Activated naive CD4-positive, alpha-beta T cell treated with anti-CD3 and anti-CD28 coated beads, Interleukin-2, amount 50 U/mL, for 72 hours (primary cell): ENCODE results near the gene KCNQ1. TPM values are rescaled to one million over a fixed set of nuclear protein-coding genes. Genes with fewer than 3 reads are reported as not detected.

Source experiments
- ATAC-seq, 2 donors: fragments of 150-1000 bp; cut with Tn5 transposase; 2 replicates each; pipeline ENCODE4 v1.10.0; 2021; ENCODE audit warnings: mild to moderate bottlenecking in 2 of 2, moderate library complexity in 2 of 2
- DNase-seq, 2 donors: peaks; one replicate each; pipeline ENCODE4 v3.0.0; 2021 to 2022; ENCODE audit warnings: low spot score in 2 of 2
- H3K27ac Mint-ChIP-seq, 2 donors: one replicate each; pipeline ENCODE4 v1.8.0; 2022; ENCODE audit warnings: mild to moderate bottlenecking in 2 of 2, mixed read lengths in 2 of 2
- H3K36me3 Mint-ChIP-seq, 2 donors: one replicate each; pipeline ENCODE4 v1.8.0; 2022; ENCODE audit warnings: mixed read lengths in 2 of 2
- H3K9me3 Mint-ChIP-seq, 2 donors: one replicate each; pipeline ENCODE4 v1.8.0; 2022; ENCODE audit warnings: mixed read lengths in 2 of 2
- total RNA-seq, 2 donors: library from RNA; stranded (reverse); gene quantifications; one replicate each; pipeline ENCODE4 v1.2.3, GENCODE V29; 2022

Gene KCNQ1
- total RNA-seq, 2 donors from 2014 or later: 12.2 to 19.3 TPM

DNA sequence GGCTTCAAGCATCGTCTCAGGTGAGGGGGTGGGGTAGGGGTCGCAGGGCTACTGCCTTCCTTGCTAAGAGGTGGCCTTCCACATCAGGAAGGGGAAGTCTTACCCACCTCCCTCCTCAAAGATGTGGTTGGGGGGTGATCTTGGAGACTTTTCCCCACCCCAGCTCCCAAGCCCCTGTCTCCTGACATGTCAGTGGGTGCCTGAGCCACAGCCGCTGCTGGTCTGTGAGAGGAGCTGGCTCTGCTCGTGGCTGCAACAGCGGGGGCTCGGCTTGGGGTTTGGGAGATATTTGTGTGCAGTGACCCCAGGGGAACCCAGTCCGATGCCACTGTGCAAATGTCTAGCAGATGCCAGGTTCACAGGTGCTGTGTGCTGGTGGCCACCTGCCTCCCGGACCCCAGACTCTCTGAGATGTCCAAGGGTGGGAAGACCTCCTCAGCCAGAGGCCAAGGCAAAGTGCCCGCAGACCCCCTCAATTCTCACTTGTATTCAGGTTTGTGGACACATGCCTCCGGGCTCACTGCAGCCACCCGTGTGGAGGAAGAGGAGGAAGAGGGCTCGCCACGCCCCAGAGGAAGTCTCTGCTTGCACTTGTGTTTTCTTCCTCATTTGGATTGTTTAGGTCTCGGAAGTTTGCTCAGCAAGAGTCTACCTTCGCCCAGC is 1.9 kb downstream of the KCNQ1 start:
- no peaks in the 10 kb centered on the region for H3K9me3 Mint-ChIP-seq
- ATAC-seq (no peak), DNase-seq (peak; percentile 32 to 54)
- no peaks in the 10 kb centered on the region for H3K36me3 Mint-ChIP-seq
- H3K27ac Mint-ChIP-seq: peak overlapping the region; percentile 20 to 84

DNA sequence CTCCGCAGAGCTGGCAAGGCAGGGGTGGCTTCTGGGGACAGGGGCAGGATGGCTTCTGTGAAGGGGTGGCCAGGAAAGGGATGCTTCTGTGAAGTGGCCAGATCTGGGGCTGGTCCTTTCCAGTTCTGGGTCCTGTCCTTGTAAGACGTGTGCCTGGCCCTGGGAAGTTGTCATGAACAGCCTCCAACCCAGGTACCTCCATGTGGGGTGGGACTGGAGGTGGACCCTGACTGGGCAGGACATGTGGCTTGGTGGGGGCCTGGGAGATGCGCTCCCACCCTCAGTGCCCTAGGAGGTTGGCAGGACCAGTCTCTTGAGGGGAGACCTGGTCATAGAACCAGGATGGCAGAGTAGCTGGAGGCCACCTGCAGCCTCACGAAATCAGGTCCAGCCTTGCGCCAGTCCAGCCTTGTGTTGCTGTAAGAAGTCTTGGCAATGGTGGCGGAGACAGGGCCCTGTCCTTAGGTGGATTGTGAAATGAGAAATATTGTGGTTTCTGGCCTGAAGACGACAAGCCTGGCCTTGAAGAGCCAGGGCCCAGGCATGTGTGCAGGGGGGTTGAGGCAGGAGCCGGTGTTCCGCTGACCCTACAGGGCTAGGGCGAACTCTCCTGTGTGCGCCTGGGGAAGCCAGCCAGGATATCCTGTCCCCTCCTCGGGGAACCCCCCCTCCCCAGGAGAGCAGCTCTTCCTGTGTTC is 2.6 kb downstream of the KCNQ1 start:
- H3K36me3 Mint-ChIP-seq: no peaks in the 10 kb centered on the region
- no peaks in the 10 kb centered on the region for H3K9me3 Mint-ChIP-seq
- DNase-seq: peak in 1 of 2 donors; percentile 58
- ATAC-seq: peak in 1 of 2 donors; percentile 39
- H3K27ac Mint-ChIP-seq: peak overlapping the region; percentile 60 to 84

DNA sequence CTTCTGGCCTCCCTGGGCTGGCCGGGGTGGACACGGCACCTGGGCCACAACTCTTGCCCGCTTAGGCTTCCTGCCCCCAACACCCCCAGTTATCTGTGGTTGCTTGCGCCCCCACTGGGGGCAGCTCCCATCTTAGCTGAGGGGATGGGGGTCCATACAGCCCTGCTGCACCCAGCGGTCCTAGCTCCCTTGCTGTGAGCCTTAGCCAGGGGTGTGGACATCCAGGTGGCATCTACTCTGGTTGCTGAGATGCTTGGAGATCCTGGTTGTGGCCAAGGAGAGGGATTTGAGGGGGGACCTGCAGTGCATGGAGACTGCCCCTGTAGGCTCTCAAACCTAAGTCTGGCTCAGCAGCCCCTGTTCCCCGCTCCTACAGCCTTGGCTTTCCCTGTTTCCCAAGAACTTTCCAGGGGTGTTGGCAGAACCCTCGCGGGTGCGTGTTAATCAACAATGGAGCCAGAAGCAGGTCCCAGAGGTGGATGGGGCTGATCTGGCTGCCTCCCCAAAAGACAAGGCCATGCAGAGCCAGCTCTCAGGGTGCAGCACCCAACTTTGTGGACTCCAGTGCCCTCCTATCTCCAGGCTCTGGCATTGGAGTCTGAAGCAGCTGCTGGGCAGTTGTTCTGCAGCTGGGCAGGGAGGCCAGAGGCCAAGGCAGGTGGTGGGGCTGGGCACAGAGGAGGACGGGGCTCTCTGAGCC is 3.3 kb downstream of the KCNQ1 start:
- DNase-seq: peak in 1 of 2 donors; percentile 42
- no peaks in the 10 kb centered on the region for H3K36me3 Mint-ChIP-seq
- no peaks in the 10 kb centered on the region for H3K9me3 Mint-ChIP-seq
- ATAC-seq: no peak
- H3K27ac Mint-ChIP-seq: peak overlapping the region in 1 of 2 donors; percentile 84

DNA sequence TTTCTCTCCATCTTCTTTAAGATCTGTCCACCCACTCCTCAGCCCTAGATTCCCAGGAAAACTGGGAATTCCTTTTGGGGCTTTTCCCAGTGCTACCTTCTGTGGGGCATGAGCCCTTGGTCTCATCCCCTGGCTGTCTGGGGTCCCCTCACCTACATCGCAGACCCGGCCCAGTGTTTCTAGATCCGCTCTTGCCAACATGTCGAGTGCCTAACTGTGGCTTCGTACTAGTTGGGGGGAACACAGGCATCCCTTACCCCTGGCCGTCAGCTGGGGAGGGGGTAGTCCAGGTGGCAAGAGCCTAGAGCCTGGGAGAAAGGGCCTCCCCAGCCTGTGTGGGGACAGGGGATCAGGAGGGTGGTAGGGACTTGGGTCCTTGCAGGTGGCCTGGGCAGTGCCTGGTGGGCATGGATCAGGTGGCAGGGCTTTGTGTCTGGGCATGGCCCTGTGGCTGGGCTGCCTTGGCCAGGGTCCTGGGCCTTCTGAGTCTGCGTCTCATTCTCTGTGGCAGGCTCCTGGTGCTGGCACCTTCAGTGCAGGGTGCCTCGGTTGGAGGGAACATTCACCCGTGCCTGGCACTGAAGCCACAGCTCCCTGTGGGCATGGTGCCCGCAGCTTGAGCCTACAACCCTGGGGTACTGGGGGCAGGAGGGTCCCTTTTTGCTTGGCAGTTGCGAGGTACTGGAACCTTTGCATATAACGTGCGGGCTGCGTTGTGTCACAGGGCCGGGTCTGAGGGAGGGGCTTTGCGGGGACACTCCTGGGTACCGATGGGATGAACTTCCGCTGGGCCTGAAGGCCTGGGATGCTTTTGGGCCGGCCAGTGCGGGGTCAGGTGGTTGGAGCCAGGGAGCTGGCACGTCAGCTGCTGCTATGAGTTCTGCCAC is 4.1 kb downstream of the KCNQ1 start:
- Mint-ChIP-seq H3K27ac (peak overlapping the region; percentile 27 to 36), H3K9me3 (no peaks in the 10 kb centered on the region), H3K36me3 (no peaks in the 10 kb centered on the region)
- ATAC-seq: no peak
- peak in 1 of 2 donors; percentile 52 for DNase-seq

DNA sequence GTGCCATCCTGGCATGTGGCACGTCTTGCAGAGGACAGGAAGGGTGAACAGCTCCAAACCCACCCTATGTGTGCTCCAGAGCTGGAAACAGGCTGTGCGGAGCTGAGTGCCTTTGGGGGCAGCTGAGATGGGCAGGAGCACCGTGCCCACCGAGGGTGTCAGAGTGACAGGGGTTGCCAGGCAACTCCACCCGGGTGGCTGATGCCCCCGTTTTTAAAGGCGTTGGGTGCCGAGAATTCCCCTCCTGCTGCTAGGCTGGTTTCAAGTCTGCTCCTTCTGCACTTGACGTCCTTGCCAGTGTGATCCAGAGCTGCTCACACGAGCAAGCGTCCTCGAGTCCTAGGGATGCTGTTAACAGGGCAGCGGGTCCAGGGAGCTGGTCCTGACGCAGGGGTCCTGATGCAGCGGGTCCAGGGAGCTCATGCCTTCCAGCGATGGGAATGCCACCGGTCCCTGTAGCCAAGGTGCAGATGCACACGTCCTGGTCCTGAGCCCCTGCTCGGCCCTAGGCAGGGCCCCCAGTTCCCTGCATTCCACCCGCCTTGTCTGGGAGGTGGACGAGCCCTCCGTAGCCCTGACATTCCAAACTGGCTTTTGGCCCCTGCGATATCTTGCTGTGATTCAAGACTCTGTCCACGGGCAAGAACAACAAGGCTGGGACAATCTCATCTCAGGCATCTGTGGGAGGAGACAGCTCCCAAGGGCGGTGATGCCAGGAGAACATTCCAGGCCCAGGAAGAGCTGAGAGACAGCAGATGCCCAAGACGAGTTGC is 4.9 kb downstream of the KCNQ1 start:
- ATAC-seq (no peak), DNase-seq (peak in 1 of 2 donors; percentile 53)
- no peak overlapping the region for H3K27ac Mint-ChIP-seq
- no peaks in the 10 kb centered on the region for H3K36me3 Mint-ChIP-seq
- no peaks in the 10 kb centered on the region for H3K9me3 Mint-ChIP-seq

DNA sequence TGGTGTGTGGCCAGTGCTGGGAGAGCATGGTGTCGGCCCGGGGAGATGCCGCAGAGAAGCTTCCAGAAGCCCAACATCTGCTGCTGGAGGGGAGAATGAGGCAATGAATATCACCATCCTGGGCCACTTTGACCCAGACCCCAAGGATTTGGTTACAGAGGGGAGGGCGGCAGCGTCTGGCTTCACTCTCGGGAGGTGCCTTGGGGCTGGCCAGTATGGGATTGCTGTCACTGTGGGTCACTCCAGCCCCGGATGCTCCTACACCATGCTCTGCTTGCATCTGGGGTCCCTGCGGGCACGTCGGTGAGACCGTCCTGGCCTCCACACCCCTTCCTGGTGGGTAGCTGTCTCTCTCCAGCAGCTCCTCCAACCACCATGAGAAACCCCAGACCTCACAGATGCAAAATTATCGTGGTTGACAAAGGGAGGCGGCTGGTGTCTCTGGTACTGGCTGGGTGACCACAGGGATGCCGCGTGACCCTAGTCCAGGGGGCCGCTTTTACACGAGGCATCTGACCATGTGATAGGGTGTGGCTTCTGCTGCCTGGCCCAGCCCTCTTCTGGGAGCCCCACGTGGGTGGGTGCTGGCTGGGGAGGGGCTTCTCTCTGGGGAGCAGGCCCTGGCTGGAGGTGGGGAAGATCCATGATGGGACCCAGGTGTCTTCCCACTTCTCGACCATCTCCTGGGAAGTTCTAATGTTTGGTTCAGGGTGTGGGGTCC is 5.7 kb downstream of the KCNQ1 start:
- DNase-seq (no peak), ATAC-seq (no peak)
- Mint-ChIP-seq H3K9me3 (no peaks in the 10 kb centered on the region), H3K27ac (no peak overlapping the region), H3K36me3 (no peaks in the 10 kb centered on the region)

DNA sequence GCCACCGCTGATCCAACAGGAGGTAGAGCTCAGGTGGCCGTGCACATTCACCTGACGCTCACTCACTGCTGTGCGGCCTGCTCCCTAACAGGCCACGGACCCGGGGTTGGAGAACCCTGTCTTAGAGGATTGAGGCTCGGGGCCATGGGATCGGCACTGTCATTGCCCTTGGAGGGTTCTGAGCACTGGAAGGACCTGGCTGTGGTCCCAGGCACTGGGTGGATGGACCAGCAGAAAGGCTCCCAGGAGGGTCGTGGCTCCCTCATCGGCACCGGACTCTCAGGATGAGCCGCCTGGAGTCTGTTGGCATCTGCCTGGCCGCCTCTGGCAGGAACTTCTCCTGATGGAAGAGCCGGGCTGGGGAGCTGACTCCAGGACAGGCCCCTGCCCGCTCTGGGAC is 6.5 kb downstream of the KCNQ1 start:
- DNase-seq: peak in 1 of 2 donors; percentile 35
- no peak for ATAC-seq
- H3K36me3 Mint-ChIP-seq: no peaks in the 10 kb centered on the region
- H3K27ac Mint-ChIP-seq: no peak overlapping the region
- no peaks in the 10 kb centered on the region for H3K9me3 Mint-ChIP-seq

DNA sequence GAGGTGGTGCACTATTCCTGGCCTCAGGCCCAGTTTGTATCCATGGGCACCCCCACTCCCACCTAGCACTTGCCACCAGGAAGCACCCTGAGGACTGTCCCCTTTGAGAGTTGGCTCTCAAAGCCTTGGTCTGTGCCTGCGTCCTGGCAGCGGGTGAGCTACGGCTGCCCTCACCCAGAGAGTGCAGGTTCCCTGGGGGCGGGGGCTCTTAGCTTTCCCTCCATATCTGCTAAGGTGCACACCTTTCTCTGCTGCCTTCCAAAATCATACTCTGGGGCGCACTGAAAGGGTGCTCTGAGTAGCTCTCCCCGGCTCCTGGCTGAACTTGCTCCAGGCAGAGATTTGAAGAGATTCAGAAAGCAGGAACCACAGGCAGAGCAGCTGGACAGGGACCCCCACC is 7.1 kb downstream of the KCNQ1 start:
- no peak for ATAC-seq
- DNase-seq: no peak
- Mint-ChIP-seq H3K36me3 (no peaks in the 10 kb centered on the region), H3K9me3 (no peaks in the 10 kb centered on the region), H3K27ac (no peak overlapping the region)

DNA sequence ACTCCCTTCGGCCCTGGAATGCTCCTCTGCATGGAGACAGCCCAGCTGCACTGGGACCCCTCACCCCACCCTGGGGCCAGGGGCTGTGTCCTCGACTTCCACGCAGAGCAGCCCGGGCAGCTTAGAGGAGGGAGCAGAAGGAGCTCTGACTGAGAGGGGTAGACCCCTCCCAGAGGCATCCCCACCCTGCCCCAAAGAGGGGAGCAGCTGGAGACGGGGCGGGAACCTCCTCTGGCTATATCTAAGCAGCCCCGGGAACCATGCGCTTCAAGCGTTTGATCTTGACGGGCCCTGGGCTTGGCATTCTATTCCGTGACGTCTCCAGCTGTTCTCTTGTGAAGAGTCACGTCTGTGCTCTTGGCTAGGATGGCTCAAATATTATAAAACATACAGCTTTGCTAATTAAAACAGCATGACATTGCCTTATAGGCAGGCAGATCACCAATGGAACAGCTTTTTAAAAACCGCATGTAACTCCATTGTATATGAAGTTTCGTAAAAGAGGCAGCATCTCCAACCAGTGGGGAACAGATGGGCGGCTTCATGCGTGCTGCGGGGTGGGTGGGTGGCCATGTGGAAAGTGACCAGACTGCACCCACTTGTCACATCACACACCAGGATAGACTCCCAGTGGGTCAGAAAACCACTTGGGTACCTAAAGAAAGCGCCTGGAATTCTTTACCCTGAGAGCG is 7.7 kb downstream of the KCNQ1 start:
- Mint-ChIP-seq H3K36me3 (no peaks in the 10 kb centered on the region), H3K27ac (no peak overlapping the region), H3K9me3 (no peaks in the 10 kb centered on the region)
- DNase-seq (peak in 1 of 2 donors; percentile 43), ATAC-seq (no peak)

DNA sequence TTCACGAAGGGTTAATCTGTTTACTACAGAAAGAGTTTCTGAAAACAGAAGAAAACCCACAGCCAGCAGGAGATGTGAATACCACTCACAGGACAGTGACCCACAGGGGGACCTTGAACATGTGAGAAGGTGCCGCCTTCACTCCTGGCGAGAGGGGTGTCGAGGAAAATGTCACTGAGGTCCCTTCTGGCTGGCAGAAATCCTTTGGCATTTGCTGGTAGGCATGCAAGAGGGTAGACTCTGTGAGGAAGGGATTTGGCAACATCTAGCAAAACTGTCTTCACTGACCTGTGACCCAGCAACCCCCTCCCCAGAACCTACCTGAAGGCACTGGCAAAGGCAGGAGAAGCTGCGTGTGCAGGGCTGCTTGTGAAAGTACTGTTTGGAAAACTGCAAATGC is 8.6 kb downstream of the KCNQ1 start:
- DNase-seq (no peak), ATAC-seq (no peak)
- no peaks in the 10 kb centered on the region for H3K36me3 Mint-ChIP-seq
- H3K27ac Mint-ChIP-seq: no peak overlapping the region
- H3K9me3 Mint-ChIP-seq: no peaks in the 10 kb centered on the region

DNA sequence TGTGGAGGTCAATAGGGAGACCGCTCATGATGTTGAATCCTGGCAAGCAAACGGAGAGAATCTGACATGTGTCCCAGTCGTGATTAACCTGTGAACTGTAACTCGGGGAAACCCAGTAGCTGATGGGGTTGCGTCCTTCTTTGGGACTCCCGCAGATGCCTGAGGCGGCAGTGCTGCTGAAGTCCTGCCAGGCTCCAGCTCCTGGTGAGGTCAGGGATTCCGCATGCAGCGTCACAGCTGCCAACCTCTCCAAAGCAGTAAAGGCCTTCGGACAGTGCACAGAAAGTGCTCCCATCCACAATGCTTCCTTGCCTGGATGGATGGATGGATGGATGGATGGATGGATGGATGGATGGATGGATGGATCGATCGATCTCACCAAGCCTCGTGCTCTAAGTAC is 13.5 kb downstream of the KCNQ1 start:
- ATAC-seq (no peak), DNase-seq (no peak)
- H3K27ac Mint-ChIP-seq: no peak overlapping the region
- no peaks in the 10 kb centered on the region for H3K36me3 Mint-ChIP-seq
- H3K9me3 Mint-ChIP-seq: no peaks in the 10 kb centered on the region

DNA sequence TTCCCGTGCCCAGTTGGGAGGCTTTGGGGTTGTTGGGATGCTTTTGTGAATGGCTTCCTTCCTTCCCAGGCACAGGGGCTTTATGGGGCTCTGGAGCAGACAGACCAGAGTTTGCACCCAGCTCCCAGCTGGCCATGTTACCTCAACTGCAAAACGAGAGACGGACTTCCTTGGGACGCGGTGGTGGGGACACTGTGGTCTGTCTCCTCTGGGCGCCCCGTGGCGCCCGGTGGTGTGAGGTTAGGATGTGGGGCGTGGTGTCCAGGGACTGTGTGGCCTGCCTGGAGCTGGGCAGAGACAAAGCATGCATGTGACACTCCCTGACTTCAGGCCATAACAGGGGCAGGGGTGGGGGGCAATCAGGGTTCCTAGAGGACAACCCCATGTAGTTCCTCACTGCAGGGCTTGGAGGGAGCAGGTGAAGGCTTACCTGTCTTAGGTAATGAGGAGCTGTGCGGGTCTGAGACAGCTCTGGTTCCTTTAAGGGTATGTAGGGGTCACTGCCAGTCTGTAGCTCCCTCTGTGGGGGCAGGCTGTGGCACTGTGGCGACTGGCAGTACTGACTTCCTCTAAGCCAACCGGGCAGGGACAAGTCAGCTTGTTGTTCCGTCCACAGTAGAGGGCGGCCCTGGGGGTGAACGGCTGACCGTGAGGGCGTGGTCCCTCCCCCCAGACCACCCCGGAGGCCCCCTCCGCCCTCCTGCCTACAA is 14.4 kb downstream of the KCNQ1 start:
- no peaks in the 10 kb centered on the region for H3K9me3 Mint-ChIP-seq
- H3K27ac Mint-ChIP-seq: no peak overlapping the region
- no peak for ATAC-seq
- no peak for DNase-seq
- no peaks in the 10 kb centered on the region for H3K36me3 Mint-ChIP-seq

DNA sequence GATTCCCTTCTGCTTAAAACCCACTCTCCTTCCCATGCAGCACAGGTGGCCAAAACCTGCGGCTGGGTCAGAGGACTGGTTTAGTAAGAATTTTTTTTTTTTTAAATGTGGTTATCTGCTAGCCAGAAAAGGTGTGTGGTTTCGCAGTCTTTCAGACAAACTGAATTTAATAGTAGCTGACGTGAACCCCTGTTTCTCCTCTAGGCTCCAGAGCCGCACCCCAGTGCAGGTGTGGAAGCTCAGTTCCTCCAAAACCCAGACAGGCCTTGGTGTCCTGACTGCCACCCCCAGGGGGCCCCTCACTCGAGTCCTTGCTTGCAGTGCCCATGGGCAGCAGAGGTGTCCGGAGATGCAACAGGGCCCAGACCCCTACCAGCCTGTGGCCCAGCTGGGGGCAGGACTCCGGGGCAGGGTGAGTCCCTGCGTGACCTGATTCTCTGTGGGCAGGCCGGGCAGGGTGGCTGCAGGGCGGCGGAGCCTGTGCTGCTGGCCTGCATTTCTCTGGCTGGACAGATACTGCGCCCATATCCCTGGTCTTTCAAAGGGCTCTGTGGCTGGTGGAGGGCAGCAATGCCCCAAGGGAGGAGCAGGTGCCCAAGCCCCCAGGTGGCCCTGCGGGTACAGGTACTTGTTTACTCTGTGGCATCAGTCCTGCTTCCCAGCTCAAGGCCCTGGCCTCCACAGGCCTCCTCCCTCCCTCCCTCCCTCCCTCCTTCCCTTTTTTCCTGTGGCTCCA is 15.2 kb downstream of the KCNQ1 start:
- ATAC-seq (no peak), DNase-seq (peak in 1 of 2 donors; percentile 40)
- no peaks in the 10 kb centered on the region for H3K9me3 Mint-ChIP-seq
- no peak overlapping the region for H3K27ac Mint-ChIP-seq
- H3K36me3 Mint-ChIP-seq: no peaks in the 10 kb centered on the region
